HG03097 (cell line): Measurements from ENCODE around the gene TASOR2.
A peak's percentile ranks its signal among the peaks of the same experiment; 100 is the strongest.

Experiments used
- ATAC-seq: cut with Tn5 transposase; IDR thresholded peaks from one replicate; pipeline ENCODE4 v1.9.1; 2021; ENCODE audit not compliant: unreplicated experiment, low FRiP score

Gene TASOR2, protein sequence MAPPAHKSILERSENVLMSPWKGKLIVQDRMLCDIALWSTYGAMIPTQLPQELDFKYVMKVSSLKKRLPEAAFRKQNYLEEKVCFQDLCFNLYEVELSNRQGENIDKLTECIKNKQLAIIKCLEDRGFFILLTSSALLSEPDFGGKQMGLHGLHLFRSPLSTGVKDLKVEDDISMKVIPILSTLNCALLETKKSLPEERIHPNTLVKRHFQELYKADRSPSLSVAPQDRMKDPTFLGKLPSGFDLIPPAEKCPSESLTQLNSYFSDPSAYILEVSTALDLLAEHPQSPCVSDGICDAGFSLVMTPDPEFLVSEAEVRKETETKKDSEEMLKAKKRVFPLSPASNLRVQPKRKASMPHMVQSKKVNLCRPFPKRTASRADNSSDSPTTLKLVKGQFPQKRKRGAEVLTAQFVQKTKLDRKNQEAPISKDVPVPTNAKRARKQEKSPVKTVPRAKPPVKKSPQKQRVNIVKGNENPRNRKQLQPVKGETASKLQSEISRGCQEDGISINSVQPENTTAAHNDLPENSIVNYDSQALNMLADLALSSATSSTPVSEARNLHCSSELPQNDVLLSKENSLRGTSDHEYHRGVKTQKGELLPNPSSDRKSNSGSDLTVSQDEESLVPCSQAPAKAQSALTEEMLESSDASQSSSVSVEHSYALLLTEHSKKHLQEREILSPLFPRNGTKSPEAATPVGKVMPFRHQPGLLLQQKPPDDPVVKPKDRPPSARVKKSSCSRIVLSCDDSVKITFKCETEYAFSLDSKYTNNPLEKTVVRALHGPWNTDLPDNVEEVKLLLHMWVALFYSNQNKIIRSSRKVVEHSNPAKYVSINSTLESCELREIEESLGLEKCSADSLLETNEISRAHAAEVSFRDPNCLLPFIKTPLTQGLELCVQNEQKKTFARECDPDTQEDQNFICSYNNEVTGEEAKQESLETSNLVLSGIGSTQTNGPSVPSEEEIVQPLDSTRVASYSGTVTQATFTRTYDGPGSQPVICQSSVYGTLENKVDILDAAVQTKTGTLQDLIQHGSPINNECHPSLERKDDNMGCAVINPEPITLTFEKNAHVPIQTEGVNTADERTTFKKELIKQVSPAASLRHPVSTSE (N-terminal part only)

DNA sequence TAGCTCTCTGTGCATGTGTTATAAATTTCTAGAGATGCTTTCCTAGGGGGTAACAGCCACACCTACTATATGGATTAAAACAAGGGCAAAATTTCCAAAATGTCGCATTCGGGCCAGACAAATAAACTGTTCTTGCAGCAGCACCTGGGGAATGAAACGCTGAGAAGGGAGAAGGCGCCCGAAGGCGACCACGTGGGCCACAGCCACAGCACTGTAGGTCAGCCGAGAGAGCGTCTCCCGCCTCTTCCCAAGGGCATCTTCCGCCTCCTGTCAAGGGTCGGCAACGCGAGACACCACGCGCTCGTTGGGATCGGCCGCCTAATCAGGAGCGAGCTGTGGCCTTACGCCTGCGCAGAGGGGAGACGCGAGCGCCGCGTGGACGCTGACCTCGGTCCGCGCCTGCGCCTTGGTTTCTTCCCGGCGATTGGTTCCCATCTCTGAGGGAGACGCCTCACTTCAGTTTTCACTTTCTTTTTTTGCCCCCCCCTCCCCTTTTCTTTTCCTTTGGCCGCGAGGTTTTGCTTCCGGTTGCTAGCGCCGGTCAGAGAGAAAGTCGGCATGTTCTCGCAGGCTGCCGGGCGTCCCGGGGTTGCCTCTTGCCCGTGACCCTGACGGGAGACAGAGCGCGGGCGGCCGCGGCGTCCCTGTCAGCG is at the start of gene TASOR2:
TSS of gene TASOR2 (plus strand) at position 521 of the 653 bp plus-strand sequence. CDS start 35,805 bp downstream, outside the sequence.
- ATAC-seq, result peak; percentile 74

DNA sequence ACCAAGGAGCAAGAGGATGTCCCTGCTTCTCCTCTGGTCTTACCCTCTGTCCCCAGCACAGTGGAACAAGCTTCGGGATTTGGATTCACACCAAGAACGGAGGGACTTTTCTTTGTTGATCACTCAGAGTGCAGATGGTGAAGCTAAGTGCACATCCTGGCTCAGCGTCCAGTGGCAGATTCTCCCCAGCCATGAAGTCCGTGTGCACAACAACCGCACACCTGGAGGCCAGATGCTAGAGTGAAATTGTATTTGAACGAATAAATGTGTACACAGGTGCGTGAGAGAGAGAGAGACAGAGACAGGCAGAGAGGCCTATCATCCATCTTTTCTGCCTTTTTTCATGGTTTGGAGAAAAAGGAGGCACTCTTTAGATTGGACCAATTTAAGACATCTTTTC is 49.7 kb upstream of the TASOR2 start:
- no peak for ATAC-seq

DNA sequence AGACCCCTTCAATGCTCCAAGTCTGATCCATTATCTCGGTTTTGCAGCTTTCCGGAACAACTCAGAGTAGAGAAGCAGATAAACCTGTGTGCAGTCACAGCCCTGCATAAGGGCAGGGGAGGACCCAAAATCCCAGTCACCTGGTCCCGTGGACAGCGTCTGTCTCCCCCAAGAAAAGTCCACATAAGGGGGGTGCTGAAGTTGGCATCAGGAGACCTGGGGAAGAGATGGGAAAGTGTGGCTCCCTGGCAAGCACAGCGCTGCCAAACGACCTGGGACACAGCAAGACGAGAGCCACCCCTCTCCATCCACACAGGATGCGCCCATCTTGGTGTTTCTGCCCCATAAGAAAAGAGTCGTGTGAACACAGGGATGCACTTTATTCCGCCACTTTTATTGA is 46.1 kb upstream of the TASOR2 start:
- ATAC-seq, result no peak

DNA sequence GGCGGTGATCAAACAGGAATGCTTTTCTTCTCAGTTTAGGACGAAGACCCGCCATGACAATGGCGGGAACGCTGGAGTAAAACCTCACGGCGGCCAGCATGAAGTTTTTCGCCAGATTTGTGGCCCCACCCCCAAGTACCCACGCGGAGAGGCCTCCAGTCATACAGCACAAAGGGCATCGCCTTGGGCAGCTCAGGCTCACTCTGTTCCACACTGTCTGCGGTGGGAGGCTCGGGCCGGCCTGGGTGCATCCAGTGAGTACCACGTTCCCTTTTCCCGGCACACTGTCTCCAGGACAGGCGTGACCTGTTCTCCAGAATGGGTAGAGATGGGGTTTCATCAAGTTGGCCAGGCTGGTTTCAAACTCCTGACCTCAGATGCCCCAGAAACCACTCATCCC is 45.6 kb upstream of the TASOR2 start:
- ATAC-seq, result no peak

DNA sequence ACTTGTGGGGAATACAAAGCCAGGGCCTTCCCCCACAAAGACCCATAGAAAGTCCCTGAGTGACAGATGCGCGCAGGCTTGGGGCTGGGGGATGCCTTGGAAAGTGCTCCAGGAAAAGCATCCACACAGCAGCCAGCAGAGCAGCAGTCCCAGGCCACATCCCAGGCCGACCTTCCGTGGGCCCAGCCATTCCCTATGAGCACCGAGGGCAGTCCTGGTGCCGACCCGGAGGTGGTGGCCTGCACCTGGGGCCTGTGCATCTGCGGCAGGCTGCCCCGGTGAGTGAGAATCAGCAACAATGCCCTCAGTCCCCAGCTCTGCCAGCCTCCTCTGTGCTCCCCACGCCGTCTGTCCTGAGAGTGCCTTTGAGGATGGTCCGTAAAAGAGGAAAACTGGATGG is 44.6 kb upstream of the TASOR2 start:
- ATAC-seq, result no peak

DNA sequence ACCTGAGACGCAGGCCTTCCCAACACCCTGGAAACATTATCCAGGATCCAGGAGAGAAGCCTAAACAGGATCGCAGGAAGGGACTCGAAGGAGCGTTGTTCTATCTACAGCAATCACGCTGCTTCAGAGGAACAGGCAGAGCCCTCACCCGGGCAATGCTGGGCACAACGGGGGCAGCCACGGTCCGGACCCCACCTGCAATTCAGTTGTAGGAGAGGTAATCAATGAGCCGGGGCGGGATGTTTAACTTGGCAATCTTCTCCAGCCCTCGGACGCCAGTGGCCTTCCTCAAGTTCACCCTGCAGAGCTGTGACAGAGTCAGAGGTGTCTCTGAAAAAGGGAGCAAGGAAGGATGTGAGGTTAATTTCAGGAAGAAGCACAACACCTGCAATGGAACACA is 44.1 kb upstream of the TASOR2 start:
- ATAC-seq, result no peak

DNA sequence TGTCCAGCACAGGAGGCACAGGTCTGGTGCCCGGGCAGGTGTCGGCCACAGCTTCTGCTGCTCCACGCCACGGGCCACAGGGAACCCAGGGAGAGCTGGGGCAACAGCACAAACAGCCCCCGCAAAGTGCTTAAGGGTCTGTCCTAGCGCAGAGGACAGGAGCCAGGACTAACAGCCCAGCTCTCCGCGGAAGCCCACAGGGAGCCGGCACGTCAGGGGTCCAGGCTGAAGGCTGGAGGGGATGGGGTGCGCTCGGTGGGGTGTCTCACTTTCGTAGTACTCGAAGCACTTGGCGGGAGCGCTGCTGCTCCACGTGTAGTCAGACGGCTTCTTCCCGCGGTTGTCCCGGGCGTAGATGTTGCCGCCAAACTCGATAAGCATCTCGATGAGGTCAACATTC is 43.1 kb upstream of the TASOR2 start:
- no peak for ATAC-seq

DNA sequence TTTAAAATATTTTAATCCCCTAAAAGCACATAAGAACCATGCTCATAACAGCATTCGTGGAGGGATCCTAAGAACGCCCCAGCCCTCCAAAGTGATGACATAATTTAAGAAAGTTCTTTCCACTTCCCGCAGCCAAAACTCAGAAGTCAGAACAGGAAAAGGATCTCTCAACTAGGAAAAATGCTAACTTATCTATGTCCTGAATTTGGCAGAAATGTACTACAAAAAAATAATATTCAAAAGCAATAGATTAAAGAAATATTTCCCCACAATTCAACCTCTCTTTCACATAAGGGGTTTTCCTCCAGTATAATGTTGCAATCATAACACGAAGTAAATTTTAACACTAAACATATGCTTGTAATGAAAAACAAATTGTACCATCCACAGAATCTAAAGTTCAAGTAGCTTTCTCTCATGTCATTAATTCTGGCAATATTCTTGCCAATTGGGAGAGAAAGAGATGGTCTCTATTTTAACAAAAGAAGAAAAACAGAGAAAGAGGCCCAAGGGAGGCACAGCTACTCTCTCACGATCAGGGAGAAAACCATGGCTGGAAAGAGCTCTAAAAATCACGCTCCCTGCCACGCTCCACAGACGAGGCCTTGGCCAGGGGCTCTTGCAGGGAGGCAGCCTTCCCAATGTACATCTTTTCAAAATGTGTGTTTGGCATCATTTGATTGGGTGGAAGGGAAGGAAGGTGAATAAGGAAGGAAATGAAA is 41.1 kb upstream of the TASOR2 start:
- no peak for ATAC-seq

DNA sequence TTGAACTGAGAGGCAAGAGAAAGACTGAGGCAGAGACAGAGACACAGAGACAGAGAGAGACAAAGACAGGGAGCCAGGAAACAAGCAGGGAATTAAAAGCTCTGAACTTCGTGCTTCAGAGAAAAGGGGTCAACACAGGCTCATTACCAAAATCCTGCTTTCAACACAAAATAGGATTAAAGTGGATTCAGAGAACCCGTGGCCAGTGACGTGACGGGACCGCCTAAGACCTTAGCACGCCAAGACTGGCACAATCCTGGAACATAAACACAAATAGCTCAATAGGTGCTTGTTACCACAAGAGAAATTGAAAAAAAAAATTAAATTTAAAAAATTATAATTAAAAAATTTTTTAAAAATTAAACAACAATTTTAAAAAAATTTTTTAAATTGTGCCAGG is 39.7 kb upstream of the TASOR2 start:
- ATAC-seq, result no peak

DNA sequence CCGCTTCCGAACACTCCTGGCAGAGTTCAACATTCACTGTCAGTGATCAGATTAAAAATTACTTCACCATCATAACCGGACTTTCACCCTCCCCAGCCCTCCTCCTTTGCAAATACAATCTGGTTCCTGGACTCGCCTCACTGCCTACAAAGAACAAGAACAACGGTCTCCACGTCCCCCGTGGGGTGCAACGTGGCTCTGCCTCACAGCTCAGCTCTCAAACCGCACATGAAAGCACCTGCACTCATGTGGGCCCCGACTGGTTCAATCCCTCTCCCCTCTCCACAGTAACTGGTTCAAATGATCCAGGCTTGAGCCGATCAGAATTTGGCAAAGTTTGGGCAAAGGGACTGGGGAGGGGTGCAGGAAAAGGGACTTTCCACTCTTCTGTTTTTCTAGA is 39.3 kb upstream of the TASOR2 start:
- no peak for ATAC-seq

DNA sequence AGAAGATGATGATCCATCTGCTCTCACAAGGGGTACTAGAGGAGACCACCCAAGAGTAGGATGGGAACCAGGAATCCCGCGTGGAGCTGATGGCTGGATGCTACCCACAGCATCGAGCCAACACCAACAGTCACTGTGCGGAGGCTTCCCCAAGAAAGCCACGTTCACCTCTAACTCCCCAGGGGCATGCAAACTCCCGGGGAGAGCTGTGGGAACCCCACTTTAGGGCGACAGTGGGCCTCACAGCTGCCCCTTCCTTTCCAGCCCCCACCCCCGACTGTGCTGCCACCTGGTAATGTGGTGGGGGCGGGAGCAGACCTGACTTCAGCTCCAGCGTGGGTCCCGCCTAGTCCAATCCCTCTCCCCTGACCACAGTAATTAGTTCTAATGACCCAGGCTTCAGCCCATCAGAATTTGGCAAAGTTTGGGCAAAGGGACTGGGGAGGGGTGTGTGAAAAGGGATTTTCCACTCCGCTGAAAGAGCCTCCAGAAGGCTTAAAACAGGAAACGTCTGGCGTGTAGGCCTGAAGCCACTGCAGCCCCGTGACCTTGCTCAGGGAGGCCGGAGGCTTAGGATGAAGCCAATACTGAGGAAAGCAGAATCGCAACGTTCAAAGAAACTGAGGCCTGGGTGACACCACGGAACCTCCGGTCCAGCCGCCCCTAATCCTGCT is 38.6 kb upstream of the TASOR2 start:
- no peak for ATAC-seq

DNA sequence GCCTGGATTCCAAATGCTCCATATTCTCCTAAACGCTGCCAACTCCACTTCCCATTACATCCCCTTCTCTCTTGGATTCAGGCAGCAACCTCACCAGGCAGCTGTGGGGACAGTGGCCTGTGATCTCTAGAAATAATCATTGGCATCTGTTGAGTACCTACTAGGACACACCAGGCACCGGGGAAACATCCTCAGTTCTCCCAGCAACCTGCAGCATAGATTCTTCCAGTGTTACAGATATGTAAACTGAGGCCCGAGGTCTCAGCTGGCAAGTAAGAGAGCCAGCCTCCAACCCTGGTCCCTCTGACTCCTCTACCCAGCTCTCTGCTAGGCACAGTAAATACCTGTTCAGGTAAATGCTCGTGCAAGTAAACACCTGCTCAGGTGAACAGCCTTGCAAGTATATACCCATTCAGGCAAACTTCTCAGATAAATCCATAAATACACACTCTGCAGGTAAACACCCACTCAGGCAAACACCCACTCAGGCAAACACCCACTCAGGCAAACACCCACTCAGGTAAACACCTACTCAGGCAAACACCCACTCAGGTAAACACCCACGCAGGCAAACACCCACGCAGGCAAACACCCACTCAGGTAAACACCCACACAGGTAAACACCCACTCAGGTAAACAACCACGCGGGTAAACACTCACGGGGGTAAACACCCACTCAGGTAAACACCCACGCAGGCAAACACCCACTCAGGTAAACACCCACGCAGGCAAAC is 37.0 kb upstream of the TASOR2 start:
- ATAC-seq, result no peak

DNA sequence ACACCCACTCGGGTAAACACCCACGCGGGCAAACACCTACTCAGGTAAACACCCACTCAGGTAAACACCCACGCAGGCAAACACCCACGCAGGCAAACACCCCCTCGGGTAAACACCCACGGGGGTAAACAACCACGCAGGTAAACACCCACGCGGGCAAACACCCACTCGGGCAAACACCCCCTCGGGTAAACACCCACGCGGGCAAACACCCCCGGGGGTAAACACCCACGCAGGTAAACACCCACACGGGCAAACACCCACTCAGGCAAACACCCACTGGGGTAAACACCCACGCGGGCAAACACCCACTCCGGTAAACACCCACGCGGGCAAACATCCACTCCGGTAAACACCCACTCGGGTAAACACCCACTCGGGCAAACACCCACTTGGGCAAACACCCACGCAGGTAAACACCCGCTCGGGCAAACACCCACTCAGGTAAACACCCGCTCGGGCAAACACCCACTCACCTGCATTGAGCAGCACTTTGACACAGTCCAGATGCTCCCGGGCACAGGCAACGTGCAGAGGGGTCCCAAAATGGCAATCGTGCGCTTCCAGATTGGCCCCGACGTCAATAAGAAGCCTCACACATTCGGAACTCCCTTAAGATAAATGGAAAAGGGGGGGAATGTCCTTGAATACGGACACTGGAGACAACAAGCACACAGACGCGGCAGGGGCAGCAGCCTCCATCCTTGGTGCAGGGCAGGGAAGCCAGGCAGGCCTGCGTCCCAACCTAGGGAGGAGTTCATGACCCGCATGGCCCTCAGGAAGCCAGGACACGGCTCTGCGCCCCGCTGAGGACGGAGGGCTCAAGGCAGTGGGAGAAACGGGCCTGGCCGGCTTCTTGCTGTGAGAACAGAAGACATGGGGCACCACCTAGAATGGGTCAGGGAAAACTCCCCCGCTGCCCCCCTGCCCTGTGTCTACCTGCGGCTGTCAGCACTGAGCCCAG is 35.9 kb upstream of the TASOR2 start:
- no peak for ATAC-seq

DNA sequence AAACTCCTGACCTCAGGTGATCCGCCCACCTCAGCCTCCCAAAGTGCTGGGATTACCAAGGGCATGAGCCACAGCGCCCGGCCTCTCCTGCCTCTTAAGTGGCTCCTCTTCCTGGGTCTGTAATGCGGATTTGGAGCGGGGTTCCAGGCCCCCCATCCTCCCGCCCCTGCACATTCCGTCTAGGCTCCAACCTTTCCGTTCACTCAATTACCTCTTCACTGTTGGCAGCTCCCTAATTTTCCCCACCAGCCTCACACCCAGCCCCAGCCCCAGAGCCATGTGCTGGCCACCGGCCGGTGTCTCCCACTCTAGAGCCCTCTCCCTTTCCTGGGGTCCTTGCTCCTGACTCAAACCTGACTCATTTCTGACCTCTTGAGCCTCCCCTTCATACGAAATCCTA is 34.9 kb upstream of the TASOR2 start:
- no peak for ATAC-seq

DNA sequence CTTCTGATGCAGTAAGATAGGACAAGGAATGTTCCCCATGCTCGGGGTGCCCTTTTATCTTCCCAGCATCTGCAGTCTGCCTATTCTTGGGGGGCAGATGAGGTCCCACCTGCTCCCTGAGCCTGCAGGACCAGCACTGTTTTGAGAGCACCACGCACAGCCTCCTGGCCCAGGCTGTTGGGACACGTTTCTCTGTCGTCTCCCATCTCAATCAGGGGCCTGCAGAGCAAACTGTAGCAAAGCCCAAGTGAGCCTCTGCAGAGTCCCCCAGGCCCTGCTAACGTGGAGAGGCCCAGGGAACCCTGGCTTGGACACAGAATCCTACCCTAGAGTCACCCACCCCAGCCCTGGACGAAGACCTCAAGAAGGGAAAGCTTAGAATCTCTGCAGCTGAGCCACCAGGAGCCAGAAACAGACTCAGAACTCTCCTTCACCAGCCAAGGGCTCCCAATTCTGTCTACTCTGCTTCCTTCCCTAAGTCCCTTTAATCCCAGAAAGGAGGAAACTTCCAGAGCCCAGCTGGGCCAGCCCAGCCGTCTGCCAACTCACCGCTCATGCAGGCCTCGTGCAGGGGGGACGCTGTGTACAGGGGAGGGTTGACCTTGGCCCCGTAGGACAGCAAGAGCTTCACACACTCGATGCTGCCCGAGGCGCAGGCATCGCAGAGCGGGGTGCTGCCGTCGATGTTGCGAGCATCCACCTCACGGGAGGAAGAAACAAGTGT is 33.8 kb upstream of the TASOR2 start:
- ATAC-seq, result no peak

DNA sequence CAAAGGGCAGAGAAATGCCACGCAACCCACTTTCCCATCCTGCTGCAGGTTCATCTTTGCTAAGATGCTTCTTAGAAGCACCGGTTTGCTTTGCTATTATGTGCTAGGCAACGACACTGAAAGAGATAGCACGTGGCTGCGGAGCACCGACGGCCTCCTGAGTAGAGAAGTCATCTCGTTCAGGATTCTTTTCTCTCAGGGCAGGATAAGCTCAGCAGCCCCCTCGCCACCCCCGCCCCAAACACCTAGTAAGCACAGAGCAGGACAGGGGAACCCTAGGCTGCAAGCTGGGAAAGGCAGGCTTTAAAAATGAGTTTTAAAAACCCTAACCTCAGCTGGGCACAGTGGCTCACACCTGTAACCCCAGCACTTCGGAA is 33.3 kb upstream of the TASOR2 start:
- no peak for ATAC-seq

DNA sequence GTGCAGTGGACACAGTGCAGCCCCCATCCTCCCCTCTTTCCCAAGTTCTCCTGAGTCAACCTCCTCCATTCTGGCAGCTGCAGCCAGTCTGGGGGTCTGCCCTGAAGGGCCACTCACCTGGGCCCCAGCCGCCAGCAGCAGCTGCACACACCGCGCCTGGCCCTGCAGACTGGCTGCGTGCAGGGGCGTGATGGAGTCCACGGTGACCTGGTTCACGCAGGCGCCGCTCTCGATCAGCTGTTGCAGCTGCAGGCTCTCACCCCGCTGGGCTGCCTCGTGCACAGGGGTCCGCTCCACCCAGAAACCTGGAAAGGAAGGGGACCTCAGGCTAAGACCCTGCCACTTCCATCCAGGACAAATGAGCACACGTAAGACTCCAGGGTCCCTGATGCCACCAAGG is 31.9 kb upstream of the TASOR2 start:
- no peak for ATAC-seq
